GM18508 (cell line): Measurements from ENCODE around the gene LY86.

ENCODE experiments used
- ATAC-seq: cut with Tn5 transposase; IDR thresholded peaks from one replicate; pipeline ENCODE4 v1.9.1; 2021; ENCODE audit warnings: moderate number of reproducible peaks; ENCODE audit not compliant: insufficient read depth, unreplicated experiment

LY86 gene

DNA sequence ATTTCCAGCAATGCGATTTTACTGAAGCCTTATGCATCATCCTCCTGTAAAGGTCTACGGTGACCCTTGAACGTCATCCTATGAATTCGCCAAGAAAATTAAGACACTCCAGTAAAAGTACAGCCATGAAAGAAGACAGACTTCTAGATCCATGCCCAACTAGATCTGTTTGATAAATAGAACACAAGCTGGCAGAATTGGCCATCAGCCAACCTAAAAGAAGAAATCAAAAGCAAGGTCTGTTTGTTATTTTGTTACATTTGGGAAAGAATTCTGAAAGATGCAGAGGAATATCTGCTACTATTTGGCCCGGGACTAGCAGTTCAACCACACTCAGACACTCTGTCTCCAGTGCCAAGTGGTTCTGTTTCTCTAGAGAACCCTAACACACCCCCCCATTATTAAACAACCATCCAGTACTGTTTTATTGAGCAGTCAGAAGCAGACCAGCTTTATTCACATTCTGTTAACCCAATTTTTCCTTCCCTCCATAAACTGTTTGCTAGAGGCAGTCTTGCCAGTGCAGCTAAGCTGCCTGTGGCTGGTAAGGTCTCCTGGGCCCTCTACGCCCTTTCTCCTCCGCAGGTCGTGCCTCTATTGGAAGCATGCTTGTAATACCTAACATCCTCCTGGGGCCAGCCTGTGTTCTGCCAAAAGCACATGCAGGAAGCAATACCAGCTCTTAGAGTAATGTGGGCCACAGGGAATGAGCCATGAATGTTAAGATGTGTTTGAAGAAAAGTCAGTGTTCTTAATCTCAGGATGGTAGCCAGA, 30.7 kb downstream of the LY86 start:
- ATAC-seq, result no peak

DNA sequence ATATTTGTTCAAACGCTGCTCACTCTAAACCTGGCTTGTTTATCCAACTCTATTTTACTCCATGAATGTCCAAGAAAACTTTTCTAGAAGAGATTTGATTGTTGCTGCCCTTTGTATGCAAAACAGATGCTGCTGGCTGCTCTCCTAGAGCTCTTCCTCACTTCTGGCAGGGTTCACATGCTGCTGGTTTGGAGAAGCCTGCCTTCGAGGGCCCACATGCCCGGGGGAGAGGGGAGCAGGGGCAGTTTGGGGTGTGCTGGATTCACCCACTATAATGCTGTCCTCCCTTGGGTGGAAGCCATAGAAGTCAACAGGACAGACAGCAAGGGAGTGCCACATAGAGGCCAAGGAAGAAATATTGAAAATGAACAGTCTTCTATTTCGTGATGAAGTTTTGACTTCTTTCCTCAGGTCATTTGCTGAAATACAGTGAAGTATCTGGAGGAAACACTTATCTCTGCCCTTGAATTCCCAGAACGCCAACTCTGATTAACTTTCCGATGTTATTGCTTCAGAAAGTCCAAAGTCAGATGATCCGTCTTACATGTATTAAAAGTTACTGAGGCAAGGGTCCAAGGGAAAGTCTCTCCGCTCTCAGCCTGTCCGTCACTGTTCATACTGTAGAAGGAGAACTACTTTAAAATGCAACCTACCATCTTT, 32.4 kb downstream of the LY86 start:
- no peak for ATAC-seq

DNA sequence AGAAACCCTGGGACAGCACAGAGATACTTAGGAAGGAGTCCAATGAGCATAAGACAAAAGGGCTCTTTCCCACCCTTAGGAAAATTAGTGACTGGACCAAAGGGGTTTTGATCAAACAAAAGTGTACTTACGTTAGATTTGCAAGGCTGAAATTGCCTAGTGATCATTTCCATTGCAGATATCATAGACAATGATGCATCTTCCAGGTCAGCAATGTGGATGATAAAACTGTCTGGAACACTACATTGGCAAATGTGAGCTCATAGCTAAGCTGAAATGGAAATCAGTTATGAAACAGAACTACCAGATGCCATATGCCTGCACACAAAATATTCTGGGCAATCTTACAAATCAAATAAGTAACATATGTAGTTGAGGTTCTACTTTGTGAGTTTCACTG, 34.0 kb downstream of the LY86 start:
- no peak for ATAC-seq

DNA sequence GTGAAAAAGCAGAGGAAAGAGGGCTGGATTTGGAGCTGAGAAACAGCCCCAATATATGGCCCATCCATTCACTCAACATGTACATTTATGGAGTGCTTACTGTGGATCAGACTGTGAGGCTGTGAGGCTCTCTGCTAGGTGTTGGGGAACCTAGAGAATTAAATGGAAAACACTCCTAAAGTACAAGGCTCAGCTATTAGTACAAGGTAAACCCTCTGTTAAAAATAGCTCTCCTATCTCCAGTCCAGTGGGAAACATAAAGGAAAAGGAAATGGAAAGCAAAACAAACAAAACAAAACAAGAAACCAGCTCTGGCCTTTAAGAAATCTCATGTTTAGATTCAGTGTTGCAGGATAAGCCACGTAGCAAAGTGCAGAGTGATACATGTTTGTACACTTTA, 35.0 kb downstream of the LY86 start:
- no peak for ATAC-seq

DNA sequence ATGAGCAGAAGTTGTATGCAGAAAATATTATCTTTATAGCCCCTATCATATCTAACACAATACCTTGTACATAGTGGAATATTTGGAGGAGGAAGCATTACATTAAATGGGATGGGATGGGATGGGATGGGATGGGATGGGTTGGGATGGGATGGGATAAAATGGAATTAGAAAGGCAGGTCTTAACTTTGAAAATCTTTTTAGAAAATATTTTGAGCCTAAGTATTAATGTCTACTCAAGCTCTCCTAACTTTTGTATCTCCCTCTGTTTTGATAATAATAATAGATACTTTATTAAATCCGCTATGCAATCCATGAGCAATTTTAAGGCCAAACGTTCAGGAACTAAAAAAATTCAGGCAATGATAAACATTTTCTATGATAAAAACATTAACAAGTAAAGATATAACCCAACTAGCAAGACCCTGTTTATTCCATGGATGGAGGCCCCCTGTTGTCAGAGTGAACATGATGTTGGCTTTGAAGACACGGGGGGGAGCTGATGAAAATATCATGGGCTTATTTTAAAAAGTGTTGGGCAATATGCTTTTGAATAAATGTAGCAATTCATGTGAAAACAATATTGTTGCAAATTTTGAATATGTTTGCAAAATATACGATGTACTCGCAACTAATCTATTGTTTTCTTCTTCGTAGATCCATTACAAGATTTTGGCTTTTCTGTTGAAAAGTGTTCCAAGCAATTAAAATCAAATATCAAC, 35.9 kb downstream of the LY86 start:
- ATAC-seq, result no peak

DNA sequence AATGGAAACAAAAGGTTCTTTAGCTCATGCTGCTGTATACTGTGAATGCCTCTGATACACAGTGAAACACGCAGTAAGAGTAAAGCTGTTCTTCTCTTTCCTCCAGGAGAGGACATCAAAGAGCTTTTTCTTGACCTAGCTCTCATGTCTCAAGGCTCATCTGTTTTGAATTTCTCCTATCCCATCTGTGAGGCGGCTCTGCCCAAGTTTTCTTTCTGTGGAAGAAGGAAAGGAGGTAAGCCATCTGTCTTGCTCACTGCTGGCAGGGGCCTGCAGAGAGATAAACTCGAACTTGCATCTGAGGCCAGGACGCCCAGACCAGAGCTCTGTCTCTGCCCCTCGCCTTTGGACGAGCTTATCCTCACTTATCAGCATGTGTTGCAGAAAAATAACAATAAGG, 37.7 kb downstream of the LY86 start:
- no peak for ATAC-seq

DNA sequence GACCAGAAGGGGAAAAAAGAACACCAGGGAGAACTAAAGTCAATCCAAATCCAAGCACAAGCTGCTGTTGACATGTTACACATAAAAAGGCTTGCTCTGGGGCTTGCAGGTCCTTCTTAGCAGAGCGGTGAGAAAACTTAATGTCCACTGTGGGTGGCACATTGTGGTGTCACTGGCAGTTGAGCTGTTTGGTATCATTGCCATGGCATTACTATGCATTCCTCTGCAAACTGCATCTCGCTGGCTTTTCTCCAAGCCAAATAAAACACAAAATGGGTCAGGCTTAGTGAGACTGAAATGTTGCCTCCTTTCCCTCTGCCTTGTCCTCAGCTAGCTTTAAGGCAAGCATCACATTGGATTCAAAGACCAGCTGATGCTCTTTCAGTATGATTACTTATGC, 40.9 kb downstream of the LY86 start:
- ATAC-seq, result no peak

DNA sequence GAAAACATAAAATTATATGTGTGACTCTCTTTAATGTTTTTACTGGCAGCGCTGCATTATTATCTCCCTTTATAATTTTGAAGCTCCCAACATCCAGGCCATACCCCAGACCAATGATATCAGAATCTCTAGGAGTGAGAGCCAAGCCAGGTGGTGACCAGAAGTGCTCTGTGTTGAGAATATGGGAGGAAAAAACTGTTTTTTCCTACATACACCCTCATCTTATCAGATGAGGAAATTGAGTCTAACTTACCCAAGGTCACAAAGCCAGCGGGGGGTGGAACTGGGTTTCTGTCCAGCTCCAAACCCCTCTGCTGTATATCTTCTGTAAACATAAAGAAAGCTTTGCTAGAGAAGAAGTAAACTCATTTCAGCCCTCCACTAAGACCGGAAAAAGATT, 42.5 kb downstream of the LY86 start:
- no peak for ATAC-seq

DNA sequence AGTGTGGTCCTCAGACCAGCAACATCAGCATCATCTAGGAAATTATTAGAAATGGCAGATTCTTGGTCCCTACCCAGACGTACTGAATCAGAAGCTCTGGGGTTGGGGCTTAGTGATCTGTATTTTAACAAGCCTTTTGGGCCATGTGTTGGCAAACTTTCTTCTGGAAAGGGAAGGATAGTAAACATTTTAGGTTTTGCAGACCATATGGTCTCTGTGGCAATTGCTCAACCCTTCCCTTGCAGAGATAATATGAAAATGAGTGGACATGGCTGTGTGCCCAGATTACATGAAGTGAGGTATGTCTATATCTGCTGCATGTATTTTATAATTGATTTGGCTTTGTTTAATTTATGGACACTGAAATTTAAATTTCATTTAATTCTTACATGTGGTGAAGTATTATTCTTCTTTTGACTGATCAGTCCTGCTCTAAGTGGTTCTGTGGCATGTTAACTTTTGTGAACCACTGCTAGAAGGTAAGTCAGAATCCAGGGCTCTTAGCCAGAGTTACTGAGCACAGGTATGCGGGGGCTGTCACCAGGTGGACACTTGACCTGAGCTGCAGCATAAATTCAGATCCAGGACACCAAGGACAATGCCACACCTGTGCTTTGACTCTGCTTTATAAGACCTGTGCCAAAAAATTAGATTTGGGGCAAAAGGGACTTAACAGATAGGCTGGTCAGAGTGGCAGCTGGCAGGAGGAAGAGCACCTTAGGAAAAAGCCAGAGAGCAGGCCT, 43.2 kb downstream of the LY86 start:
- no peak for ATAC-seq

DNA sequence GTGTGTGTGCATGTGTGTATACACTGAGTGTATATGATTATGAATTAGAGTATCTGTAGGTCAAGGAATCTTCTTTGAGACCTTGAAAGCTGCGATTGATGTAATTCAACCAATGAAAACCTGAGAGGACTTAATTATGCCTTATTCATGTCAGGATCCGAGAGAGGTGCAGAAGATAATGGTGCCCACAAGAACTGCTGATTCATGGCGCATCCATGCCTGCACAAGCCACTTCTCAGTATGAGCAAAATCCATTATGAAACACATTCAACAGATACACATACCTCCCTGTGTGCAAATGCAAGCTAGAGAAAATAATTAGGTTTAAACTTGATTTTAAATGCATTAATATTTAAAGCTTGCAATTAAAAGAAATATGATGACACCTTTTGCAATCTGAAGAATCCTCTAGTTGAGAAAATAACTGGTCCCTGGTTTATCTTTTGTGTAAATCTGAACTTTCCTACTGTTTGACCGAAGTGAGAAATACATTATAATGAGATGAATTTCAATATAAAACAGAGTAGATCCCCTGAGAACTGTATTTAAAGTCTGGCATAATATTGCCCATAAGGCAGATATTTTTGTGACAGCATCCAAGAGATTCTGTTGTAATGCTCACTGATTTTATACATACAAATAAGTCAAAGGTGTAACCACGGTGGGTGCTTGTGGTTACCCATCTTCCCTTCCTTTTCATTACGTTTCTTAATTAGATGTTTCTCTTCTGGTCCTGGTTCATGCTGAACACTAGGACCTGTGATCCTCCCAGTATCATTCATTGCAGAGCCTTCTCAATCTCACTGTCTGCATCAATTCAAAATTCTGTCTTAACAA, 45.6 kb downstream of the LY86 start:
- ATAC-seq, result no peak

DNA sequence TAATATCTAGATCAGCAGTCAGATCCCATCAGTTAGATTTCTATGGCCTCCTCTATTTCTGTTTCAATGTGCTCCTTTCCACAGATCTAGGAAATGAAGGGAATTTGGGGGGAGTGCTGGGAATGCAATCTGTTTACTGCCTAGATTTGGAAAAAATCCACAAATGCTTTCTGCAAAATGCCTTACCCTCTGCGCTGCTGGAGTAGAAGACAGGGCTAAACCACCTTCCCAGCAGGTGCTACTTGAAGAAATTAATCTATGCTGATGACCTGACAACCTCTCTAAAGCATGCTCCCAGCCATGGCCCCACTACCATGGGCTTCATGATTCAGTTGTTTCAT, 46.2 kb downstream of the LY86 start:
- ATAC-seq, result no peak

DNA sequence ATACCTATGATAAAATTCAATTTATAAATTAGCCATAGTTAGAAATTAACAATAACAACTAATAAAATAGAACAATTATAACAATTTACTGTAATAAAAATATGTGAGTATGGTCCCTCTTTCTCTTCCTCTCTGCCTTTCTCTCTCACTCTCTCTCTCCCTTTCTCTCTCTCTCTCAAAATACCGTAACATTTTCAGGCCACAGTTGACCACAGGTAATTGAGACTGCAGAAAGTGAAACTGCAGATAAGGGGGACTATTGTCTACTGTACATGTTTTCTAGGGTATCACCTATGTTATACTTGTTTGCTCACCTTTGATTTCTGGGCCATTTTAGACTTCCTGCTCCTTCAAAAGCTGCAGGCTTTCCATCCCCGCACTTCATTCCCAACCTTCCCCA, 46.8 kb downstream of the LY86 start:
- no peak for ATAC-seq

DNA sequence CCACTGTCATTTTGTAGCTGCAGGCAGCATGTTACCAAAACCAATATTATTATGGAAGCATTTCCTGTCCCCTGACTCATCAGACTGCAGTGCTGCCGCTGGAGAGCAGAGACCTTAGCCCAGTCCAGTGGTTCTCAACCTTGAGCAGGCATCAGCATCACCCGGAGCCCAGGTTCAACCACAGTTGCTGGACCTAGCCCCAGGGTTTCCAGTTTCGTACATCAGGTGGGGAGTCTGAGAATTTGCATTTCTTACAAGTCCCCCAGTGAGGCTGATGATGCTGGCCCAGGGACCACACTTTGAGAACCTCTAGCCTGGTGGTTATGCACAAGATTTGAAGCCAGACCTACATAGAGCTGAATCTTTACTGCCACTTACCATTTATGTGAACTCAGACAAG, 47.3 kb downstream of the LY86 start:
- peak; percentile 56 for ATAC-seq

DNA sequence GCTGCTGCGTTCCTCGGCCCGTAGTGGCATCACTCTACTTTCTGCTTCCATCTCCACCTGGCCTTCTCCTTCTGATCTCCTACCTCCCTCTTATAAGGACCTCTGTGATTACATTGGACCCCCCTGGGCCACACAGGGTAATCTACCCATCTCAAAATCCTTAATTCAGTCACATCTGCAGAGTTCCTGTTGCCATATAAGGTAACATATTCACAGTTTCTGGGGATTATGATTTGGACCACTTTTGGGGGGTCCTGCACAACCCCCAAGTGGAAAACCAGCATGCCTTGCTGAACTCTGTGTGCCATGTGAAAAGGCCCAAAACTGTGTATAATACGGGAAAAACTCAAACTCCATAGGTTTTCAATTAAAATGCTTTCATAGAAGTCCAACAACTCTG, 51.1 kb downstream of the LY86 start:
- ATAC-seq, result no peak

DNA sequence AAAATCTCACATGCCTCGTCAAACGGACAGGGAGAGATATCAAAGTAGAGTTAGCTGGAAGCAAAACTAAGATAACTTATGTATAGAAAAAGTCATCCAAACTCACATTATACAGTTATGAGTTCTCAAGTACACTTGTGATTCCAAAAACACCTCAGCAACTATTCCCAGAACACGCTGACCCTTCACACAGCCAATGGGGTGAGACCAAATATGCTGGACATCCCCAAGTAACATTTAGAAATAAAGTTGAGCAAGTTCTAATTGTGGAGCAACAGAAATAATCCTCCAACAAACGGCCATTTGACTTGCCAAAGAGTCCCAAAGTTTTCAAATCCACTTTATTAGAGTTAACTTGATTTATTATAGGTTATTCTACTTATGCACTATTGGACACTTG, 52.4 kb downstream of the LY86 start:
- ATAC-seq, result no peak

DNA sequence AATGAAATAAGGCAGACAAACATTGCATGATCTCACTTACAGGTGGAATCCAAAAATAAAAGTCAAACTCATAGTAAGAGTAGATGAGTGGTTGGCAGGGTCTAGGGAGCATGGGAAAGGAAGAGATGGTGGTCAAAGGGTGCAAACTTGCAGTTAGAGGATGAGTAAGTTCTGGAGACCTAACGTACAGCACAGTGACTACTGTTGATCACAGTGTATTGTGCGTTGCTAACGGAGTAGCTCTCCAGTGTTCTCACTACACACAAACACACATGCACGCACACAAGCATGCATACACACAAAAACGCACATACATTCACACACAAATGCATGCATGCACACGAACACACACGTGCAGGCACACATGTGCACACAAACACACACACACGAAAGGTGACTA, 54.9 kb downstream of the LY86 start:
- peak; percentile 82 for ATAC-seq

DNA sequence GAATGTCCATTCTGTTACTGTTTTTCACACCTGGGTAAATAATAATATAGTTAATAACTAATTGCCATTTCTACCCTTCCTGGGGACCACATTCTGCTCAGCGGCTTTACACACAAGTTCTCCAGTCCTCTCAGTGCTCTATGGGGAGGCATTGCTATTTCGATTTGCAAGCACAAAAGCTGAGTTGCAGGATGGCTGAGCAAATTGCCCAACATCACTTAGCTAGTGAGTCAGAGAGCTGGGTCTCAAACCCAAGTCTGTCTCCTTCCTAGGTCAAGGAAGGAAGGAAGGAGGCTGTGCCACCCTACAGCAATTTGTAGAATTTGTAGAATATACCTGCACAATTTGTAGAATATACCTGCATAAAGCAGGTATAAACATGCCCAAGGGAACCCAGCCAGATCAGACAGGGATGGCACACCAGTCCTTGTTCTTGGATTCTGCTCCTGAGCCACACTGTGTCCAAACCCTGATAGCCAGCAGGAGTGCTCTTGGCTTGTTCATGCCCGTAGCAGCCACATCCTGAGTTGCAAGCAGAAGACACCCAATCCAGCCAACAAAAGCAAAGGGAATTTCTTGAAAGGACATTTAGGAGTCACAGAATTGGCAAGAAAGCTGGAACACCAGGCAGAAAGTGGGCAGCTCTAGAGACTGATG, 56.9 kb downstream of the LY86 start:
- no peak for ATAC-seq

DNA sequence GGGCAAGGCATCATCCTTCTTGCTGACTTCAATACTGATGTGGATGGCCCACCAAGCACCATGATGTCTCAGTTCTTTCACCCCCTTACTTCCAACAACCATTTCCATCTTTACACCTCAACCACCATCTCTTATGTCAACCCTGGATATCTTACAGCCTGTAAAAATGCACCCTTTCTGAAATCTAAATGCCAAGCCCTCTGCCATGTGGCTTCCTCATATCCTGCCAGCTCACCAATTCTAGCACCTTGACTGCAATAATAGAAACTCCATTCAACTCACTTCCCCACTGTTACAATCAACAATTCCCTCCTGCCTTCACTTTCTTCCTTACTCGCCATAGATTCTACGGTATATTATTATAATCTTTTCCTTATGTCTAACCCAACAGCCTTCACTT, 57.9 kb downstream of the LY86 start:
- no peak for ATAC-seq

DNA sequence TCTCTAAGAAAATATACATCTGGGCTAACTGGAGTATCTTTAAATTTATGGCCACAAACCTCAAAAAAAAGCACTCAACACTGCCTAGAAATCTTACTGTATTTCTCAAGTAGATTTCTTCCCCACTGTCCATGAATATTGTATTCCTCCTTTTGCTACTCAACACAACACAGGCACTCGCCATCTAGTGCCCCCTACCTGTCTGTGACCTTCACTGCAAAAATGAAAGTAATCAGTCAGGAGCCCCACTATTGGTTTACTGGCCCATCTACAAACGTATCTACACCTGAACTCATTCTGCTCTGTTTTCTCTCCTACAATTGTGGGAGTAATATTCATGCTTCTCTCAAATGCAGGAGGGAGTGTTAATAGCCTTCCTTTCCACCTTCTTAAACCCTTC, 58.3 kb downstream of the LY86 start:
- ATAC-seq, result no peak
